Neural cell (in vitro differentiated cells): ENCODE results near the gene KLF5.

Source experiments
- CTCF ChIP-seq: fragments of 450-650 bp; IDR thresholded peaks from 2 replicates; pipeline ENCODE4 v1.5.1; 2014; ENCODE audit warnings: antibody characterized with exemption, mild to moderate bottlenecking, moderate library complexity; ENCODE audit not compliant: poor library complexity, severe bottlenecking
- EP300 ChIP-seq: fragments of 450-650 bp; conservative IDR thresholded peaks from 2 replicates; pipeline ENCODE4 v1.6.1; 2014; ENCODE audit warnings: antibody characterized with exemption, mild to moderate bottlenecking, moderate library complexity; ENCODE audit not compliant: poor library complexity, severe bottlenecking
- EZH2 ChIP-seq: fragments of 200-600, 300-800 bp; shearing (Covaris generic), sonication (generic); IDR thresholded peaks from 2 replicates; pipeline ENCODE4 v1.6.1; 2014; ENCODE audit warnings: antibody characterized with exemption, low read length, borderline replicate concordance, mild to moderate bottlenecking; ENCODE audit not compliant: insufficient read depth, poor library complexity, severe bottlenecking
- MXI1 ChIP-seq: fragments of 450-650 bp; conservative IDR thresholded peaks from 2 replicates; pipeline ENCODE4 v1.6.1; 2014; ENCODE audit warnings: antibody characterized with exemption, mild to moderate bottlenecking; ENCODE audit not compliant: poor library complexity, severe bottlenecking
- RAD21 ChIP-seq: fragments of 450-650 bp; conservative IDR thresholded peaks from 2 replicates; pipeline ENCODE4 v1.6.1; 2014; ENCODE audit warnings: antibody characterized with exemption, mild to moderate bottlenecking, moderate library complexity
- TAF1 ChIP-seq: IDR thresholded peaks from 2 replicates; pipeline ENCODE4 v1.6.1; 2012; ENCODE audit warnings: low read depth

GRCh38 chr13:73058064-73058313, 816 bp upstream of the KLF5 start:
- TF ChIP-seq CTCF (no peak), EZH2 (no peak), RAD21 (no peak), MXI1 (no peak), TAF1 (no peak), EP300 (no peak)
